ENCODE measurements around the gene NFIC.

Gene NFIC

GRCh38 chr19:3459089-3459881 is 92.9 kb downstream of the NFIC start:
- Histone ChIP-seq H3K27ac (ENCODE audit: insufficient read depth, low read depth, low read length, poor library complexity, severe bottlenecking) (no peak overlapping the region), H3K9me3 (ENCODE audit: control insufficient read depth, low read length) (no peaks in the 10 kb centered on the region), H3K4me3 (ENCODE audit: insufficient read depth, low read depth, low read length) (no peak overlapping the region), H3K27me3 (ENCODE audit: control insufficient read depth, insufficient read depth, low read length, poor library complexity, severe bottlenecking) (peaks cover 87% of the 10 kb centered on the region), H3K36me3 (ENCODE audit: control insufficient read depth, insufficient read depth, low read length) (no peaks in the 10 kb centered on the region), H3K4me1 (ENCODE audit: control insufficient read depth, insufficient read depth, low read length) (peaks cover 38% of the 10 kb centered on the region)
- WGBS, 2 experiments, result 8 to 11% methylated on average over 26 of the region's 26 CpGs

DNA sequence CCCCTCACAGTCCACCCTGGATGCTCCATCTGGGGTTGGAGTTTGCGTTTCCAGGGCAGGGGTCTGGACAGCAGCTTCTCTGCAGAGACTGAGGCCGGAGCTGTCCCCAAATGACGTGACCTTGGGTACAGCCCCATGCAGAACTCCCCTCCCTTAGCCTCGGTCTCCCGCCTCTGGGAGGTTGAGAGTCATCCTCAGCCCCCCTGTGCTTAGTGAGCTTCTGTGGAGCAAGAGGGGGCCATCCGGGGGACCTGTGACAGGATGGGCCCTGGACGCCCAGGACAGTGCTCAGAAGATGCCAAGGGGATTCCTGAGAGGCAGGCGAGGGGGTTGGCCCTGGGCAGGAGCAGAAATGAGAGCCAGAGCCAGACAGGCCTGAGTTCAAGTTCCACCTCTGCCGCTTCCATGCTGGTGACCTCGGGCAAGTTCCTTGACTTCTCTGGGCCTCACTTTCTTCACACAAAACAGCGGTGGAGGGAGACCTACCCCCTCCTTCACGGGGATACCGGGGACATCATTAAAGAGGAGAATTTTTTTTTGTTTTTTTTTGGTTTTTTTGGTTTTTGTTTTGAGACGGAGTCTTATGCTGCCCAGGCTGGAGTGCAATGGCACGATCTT is 93.7 kb downstream of the NFIC start:
- Histone ChIP-seq H3K36me3 (ENCODE audit: control insufficient read depth, insufficient read depth, low read length) (no peaks in the 10 kb centered on the region), H3K27ac (ENCODE audit: insufficient read depth, low read depth, low read length, poor library complexity, severe bottlenecking) (no peak overlapping the region), H3K27me3 (ENCODE audit: control insufficient read depth, insufficient read depth, low read length, poor library complexity, severe bottlenecking) (peaks cover 94% of the 10 kb centered on the region), H3K4me3 (ENCODE audit: insufficient read depth, low read depth, low read length) (no peak overlapping the region), H3K4me1 (ENCODE audit: control insufficient read depth, insufficient read depth, low read length) (peaks cover 38% of the 10 kb centered on the region), H3K9me3 (ENCODE audit: control insufficient read depth, low read length) (no peaks in the 10 kb centered on the region)
- WGBS, 2 experiments, result 76 to 77% methylated on average over 15 of the region's 15 CpGs

- peak overlapping the region; percentile 6 for H3K4me3 ChIP-seq (ENCODE audit: insufficient read depth, low read depth, low read length)
- peaks cover 87% of the 10 kb centered on the region for H3K27me3 ChIP-seq (ENCODE audit: control insufficient read depth, insufficient read depth, low read length, poor library complexity, severe bottlenecking)
- H3K4me1 ChIP-seq (ENCODE audit: control insufficient read depth, insufficient read depth, low read length), result peaks cover 25% of the 10 kb centered on the region
- H3K36me3 ChIP-seq (ENCODE audit: control insufficient read depth, insufficient read depth, low read length), result no peaks in the 10 kb centered on the region
- 4% methylated on average over 54 to 57 of the region's 58 CpGs for WGBS, 2 experiments
- peaks cover 2% of the 10 kb centered on the region for H3K9me3 ChIP-seq (ENCODE audit: control insufficient read depth, low read length)
- H3K27ac ChIP-seq (ENCODE audit: insufficient read depth, low read depth, low read length, poor library complexity, severe bottlenecking), result no peak overlapping the region
These were observed 96.8 kb downstream of the NFIC start for GRCh38 chr19:3462991-3463713.

- peaks cover 79% of the 10 kb centered on the region for H3K27me3 ChIP-seq (ENCODE audit: control insufficient read depth, insufficient read depth, low read length, poor library complexity, severe bottlenecking)
These were observed 97.6 kb downstream of the NFIC start for GRCh38 chr19:3463714-3464586.

DNA sequence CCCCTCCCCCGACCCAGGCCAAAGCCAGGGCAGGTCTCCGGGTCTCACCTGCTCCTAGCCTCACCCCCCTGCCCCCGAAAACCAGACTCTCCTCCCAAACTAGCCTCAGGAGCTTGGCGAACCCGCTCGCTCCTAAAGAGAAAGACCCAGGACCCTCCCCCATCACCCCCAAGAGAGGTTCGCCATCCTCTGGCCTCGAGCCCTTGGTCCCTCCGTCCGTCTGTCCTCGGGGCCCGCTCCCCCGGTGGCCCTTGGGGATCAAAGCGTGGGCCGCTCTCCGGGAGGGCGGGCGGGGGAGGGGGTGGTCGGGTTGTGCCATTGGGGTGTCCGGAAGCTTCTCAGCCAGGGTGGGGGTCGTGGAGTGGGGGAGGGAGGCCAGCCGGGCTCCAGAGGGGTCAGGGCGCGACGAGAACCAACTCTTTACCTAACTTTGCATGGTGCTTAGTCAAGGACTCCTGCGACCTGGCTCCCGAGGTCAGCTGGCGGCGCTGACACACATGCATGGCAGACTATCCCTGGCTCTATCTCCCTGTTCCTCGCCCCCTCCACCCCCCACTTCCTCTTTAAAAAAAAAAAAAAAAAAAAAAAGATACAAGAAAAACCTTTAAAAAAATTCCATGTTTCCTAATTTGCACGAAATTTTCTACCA is 98.3 kb downstream of the NFIC start:
- WGBS, 2 experiments, result 2% methylated on average over 18 to 31 of the region's 31 CpGs

More at GRCh38 chr19:3463714-3464586, 97.6 kb downstream of the NFIC start:
- peaks cover 17% of the 10 kb centered on the region for H3K4me1 ChIP-seq (ENCODE audit: control insufficient read depth, insufficient read depth, low read length)
- peaks cover 2% of the 10 kb centered on the region for H3K9me3 ChIP-seq (ENCODE audit: control insufficient read depth, low read length)
- WGBS, 2 experiments, result 2% methylated on average over 53 to 54 of the region's 57 CpGs
- no peak overlapping the region for H3K4me3 ChIP-seq (ENCODE audit: insufficient read depth, low read depth, low read length)
- no peak overlapping the region for H3K27ac ChIP-seq (ENCODE audit: insufficient read depth, low read depth, low read length, poor library complexity, severe bottlenecking)
- H3K36me3 ChIP-seq (ENCODE audit: control insufficient read depth, insufficient read depth, low read length), result no peaks in the 10 kb centered on the region

GRCh38 chr19:3465552-3465951 is 99.2 kb downstream of the NFIC start:
- Histone ChIP-seq H3K36me3 (ENCODE audit: control insufficient read depth, insufficient read depth, low read length) (no peaks in the 10 kb centered on the region), H3K4me3 (ENCODE audit: insufficient read depth, low read depth, low read length) (no peak overlapping the region), H3K27me3 (ENCODE audit: control insufficient read depth, insufficient read depth, low read length, poor library complexity, severe bottlenecking) (peaks cover 79% of the 10 kb centered on the region), H3K27ac (ENCODE audit: insufficient read depth, low read depth, low read length, poor library complexity, severe bottlenecking) (no peak overlapping the region), H3K4me1 (ENCODE audit: control insufficient read depth, insufficient read depth, low read length) (peaks cover 11% of the 10 kb centered on the region), H3K9me3 (ENCODE audit: control insufficient read depth, low read length) (peaks cover 2% of the 10 kb centered on the region)
- WGBS, 2 experiments, result 43 to 47% methylated on average over 7 of the region's 7 CpGs

More for the DNA sequence above, 98.3 kb downstream of the NFIC start:
- Histone ChIP-seq H3K27ac (ENCODE audit: insufficient read depth, low read depth, low read length, poor library complexity, severe bottlenecking) (no peak overlapping the region), H3K4me3 (ENCODE audit: insufficient read depth, low read depth, low read length) (no peak overlapping the region), H3K36me3 (ENCODE audit: control insufficient read depth, insufficient read depth, low read length) (no peaks in the 10 kb centered on the region), H3K4me1 (ENCODE audit: control insufficient read depth, insufficient read depth, low read length) (peaks cover 11% of the 10 kb centered on the region), H3K27me3 (ENCODE audit: control insufficient read depth, insufficient read depth, low read length, poor library complexity, severe bottlenecking) (peaks cover 79% of the 10 kb centered on the region), H3K9me3 (ENCODE audit: control insufficient read depth, low read length) (peaks cover 2% of the 10 kb centered on the region)

- WGBS, 2 experiments, result 88 to 91% methylated on average over 9 of the region's 9 CpGs
- Histone ChIP-seq H3K9me3 (ENCODE audit: control insufficient read depth, low read length) (peaks cover 2% of the 10 kb centered on the region), H3K4me1 (ENCODE audit: control insufficient read depth, insufficient read depth, low read length) (peaks cover 11% of the 10 kb centered on the region), H3K27me3 (ENCODE audit: control insufficient read depth, insufficient read depth, low read length, poor library complexity, severe bottlenecking) (peaks cover 76% of the 10 kb centered on the region), H3K27ac (ENCODE audit: insufficient read depth, low read depth, low read length, poor library complexity, severe bottlenecking) (no peak overlapping the region), H3K4me3 (ENCODE audit: insufficient read depth, low read depth, low read length) (no peak overlapping the region), H3K36me3 (ENCODE audit: control insufficient read depth, insufficient read depth, low read length) (no peaks in the 10 kb centered on the region)
These were observed 100.3 kb downstream of the NFIC start for GRCh38 chr19:3466635-3467034.

GRCh38 chr19:3467437-3468198 is 101.2 kb downstream of the NFIC start:
- Histone ChIP-seq H3K9me3 (ENCODE audit: control insufficient read depth, low read length) (peaks cover 2% of the 10 kb centered on the region), H3K4me3 (ENCODE audit: insufficient read depth, low read depth, low read length) (no peak overlapping the region), H3K27me3 (ENCODE audit: control insufficient read depth, insufficient read depth, low read length, poor library complexity, severe bottlenecking) (peaks cover 69% of the 10 kb centered on the region), H3K36me3 (ENCODE audit: control insufficient read depth, insufficient read depth, low read length) (no peaks in the 10 kb centered on the region), H3K27ac (ENCODE audit: insufficient read depth, low read depth, low read length, poor library complexity, severe bottlenecking) (no peak overlapping the region), H3K4me1 (ENCODE audit: control insufficient read depth, insufficient read depth, low read length) (peaks cover 11% of the 10 kb centered on the region)
- WGBS, 2 experiments, result 84 to 87% methylated on average over 10 of the region's 10 CpGs

DNA sequence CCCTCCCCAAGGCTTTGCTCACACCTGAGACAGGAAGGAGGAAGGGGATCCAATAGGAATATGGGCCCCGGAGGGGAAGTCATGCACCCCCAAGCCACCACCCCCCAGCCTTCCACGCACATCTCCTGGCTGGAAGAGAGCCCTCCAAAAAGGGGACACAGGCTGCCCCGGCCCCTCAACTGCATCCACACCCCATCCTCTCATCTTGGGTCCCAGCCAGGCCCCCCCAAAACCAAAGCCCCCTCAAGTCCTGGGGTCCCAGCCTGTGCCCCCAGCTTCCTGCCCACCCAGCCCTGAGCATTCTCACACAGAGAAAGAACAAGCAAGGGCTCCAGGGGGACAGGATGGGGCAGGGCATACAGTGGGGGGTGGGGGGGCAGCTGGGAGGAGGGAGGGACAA is 101.8 kb downstream of the NFIC start:
- no peaks in the 10 kb centered on the region for H3K36me3 ChIP-seq (ENCODE audit: control insufficient read depth, insufficient read depth, low read length)

More for the DNA sequence above, 101.8 kb downstream of the NFIC start:
- H3K4me1 ChIP-seq (ENCODE audit: control insufficient read depth, insufficient read depth, low read length), result peaks cover 8% of the 10 kb centered on the region
- H3K27me3 ChIP-seq (ENCODE audit: control insufficient read depth, insufficient read depth, low read length, poor library complexity, severe bottlenecking), result peaks cover 63% of the 10 kb centered on the region
- no peak overlapping the region for H3K27ac ChIP-seq (ENCODE audit: insufficient read depth, low read depth, low read length, poor library complexity, severe bottlenecking)
- H3K9me3 ChIP-seq (ENCODE audit: control insufficient read depth, low read length), result peaks cover 2% of the 10 kb centered on the region
- WGBS, 2 experiments, result 82 to 94% methylated on average over 3 of the region's 3 CpGs
- no peak overlapping the region for H3K4me3 ChIP-seq (ENCODE audit: insufficient read depth, low read depth, low read length)

Measured in ectodermal cell (in vitro differentiated cells).